H1 (cell line): ENCODE data around the gene SPAAR. TPM values are rescaled to one million over a fixed set of nuclear protein-coding genes. Genes with fewer than 3 reads are reported as not detected.

ENCODE experiments used
- CTCF ChIA-PET: fragments of 300-600 bp; sonication (Branson Sonifier 250); formaldehyde crosslinking; loops from one replicate; lab custom pipeline; 2021; ENCODE audit not compliant: partially characterized antibody; lab: Charles Lee
- POLR2A ChIA-PET: fragments of 300-600 bp; sonication (Branson Sonifier 250); formaldehyde crosslinking; loops from one replicate; lab custom pipeline; 2021; ENCODE audit warnings: inconsistent platforms; ENCODE audit not compliant: partially characterized antibody; lab: Charles Lee
- DNase-seq, 2 experiments: peaks; one replicate each; pipeline versions ENCODE4 v3.0.0 to v3.0.0-alpha.2; 2010 to 2022; ENCODE audit warnings: low spot score in 2 of 2, low read depth in 1 of 2, mixed read lengths in 1 of 2
- FAIRE-seq: peaks from 2 replicates; lab custom pipeline; 2011; peaks lifted over from hg19 to GRCh38; lab: Jason Lieb, UNC
- H2AFZ ChIP-seq: 2 replicates; pipeline ENCODE4 v1.8.1; 2012; ENCODE audit warnings: low read length, inconsistent platforms
- H2AK5ac ChIP-seq: 2 replicates; pipeline ENCODE4 v1.6.1; 2013; ENCODE audit warnings: low read depth, low read length
- H2BK120ac ChIP-seq: replicated peaks from 2 replicates; pipeline ENCODE3; 2013; ENCODE audit warnings: low read depth, low read length, inconsistent platforms
- H2BK12ac ChIP-seq: 2 replicates; pipeline ENCODE4 v1.6.1; 2013; ENCODE audit warnings: low read depth, low read length
- H2BK15ac ChIP-seq: 2 replicates; pipeline ENCODE4 v1.6.1; 2013; ENCODE audit warnings: low read length
- H2BK20ac ChIP-seq: 2 replicates; pipeline ENCODE4 v1.6.1; 2013; ENCODE audit warnings: low read length
- H2BK5ac ChIP-seq: 2 replicates; pipeline ENCODE4 v1.6.1; 2013; ENCODE audit warnings: low read depth, low read length
- H3K14ac ChIP-seq: 2 replicates; pipeline ENCODE4 v1.6.1; 2013; ENCODE audit warnings: inconsistent platforms; ENCODE audit not compliant: insufficient read length
- H3K18ac ChIP-seq: 2 replicates; pipeline ENCODE4 v1.6.1; 2013; ENCODE audit warnings: low read length; ENCODE audit errors: extremely low read depth
- H3K23ac ChIP-seq: 2 replicates; pipeline ENCODE4 v1.6.1; 2013; ENCODE audit warnings: inconsistent platforms; ENCODE audit not compliant: insufficient read length
- H3K23me2 ChIP-seq: 2 replicates; pipeline ENCODE4 v1.6.1; 2013; ENCODE audit warnings: low read depth, low read length
- H3K27ac ChIP-seq: 2 replicates; pipeline ENCODE4 v1.6.1; 2011; ENCODE audit warnings: low read depth, low read length, inconsistent platforms
- H3K27me3 ChIP-seq, 4 experiments: replicated peaks in 1 of 4; 1 replicate in 1 of 4; 2 replicates in 3 of 4; pipeline versions ENCODE4 v1.6.1 to v1.8.1; 2011 to 2013; ENCODE audit warnings: low read length in 3 of 4, mild to moderate bottlenecking in 3 of 4, inconsistent platforms in 2 of 4, mixed read lengths in 2 of 4, moderate library complexity in 1 of 4; ENCODE audit not compliant: control insufficient read depth in 3 of 4, insufficient read depth in 3 of 4; ENCODE audit errors: extremely low read depth in 1 of 4
- H3K36me3 ChIP-seq, 4 experiments: 2 replicates each; pipeline versions ENCODE4 v1.6.1 to v1.8.1; 2011 to 2013; ENCODE audit warnings: mild to moderate bottlenecking in 4 of 4, low read length in 3 of 4, moderate library complexity in 2 of 4, control low read depth in 1 of 4, inconsistent platforms in 1 of 4; ENCODE audit not compliant: insufficient read depth in 4 of 4, control insufficient read depth in 2 of 4
- H3K4ac ChIP-seq: replicated peaks from 2 replicates; pipeline ENCODE3; 2013; ENCODE audit warnings: low read length, low read depth, mixed read lengths, inconsistent platforms; ENCODE audit not compliant: insufficient read length
- H3K4me1 ChIP-seq, 4 experiments: replicated peaks in 1 of 4; 1 replicate in 1 of 4; 2 replicates in 3 of 4; pipeline versions ENCODE4 v1.6.1 to v1.8.1; 2011 to 2013; ENCODE audit warnings: low read length in 3 of 4, inconsistent platforms in 2 of 4, mixed read lengths in 1 of 4; ENCODE audit not compliant: insufficient read depth in 4 of 4, control insufficient read depth in 3 of 4
- H3K4me2 ChIP-seq, 2 experiments: 2 replicates each; pipeline versions ENCODE4 v1.6.1 to v1.8.1; 2011 to 2013; ENCODE audit warnings: low read depth in 2 of 2, low read length in 2 of 2, control low read depth in 1 of 2, inconsistent platforms in 1 of 2, mild to moderate bottlenecking in 1 of 2; ENCODE audit not compliant: insufficient read depth in 1 of 2
- H3K4me3 ChIP-seq, 4 experiments: fragments of 200-600, 300-600 bp in 1 of 4; sonication (generic), shearing (Covaris generic), sonication (Bioruptor Twin) in 1 of 4; 2 replicates each; pipeline versions ENCODE4 v1.5.1 to v1.8.1; 2011 to 2016; ENCODE audit warnings: low read length in 4 of 4, low read depth in 3 of 4, control low read depth in 2 of 4, inconsistent platforms in 2 of 4, mild to moderate bottlenecking in 2 of 4, mixed read lengths in 1 of 4, moderate library complexity in 1 of 4; ENCODE audit not compliant: insufficient read depth in 2 of 4; ENCODE audit errors: extremely low read depth in 1 of 4
- H3K56ac ChIP-seq: replicated peaks from 2 replicates; pipeline ENCODE3; 2013; ENCODE audit warnings: low read depth, mild to moderate bottlenecking, mixed read lengths, low read length, inconsistent platforms; ENCODE audit not compliant: insufficient read length
- H3K79me1 ChIP-seq: 2 replicates; pipeline ENCODE4 v1.6.1; 2013; ENCODE audit warnings: low read depth, low read length, control low read depth
- H3K79me2 ChIP-seq, 2 experiments: 2 replicates each; pipeline versions ENCODE4 v1.6.1 to v1.8.1; 2012 to 2013; ENCODE audit warnings: low read length in 2 of 2, mild to moderate bottlenecking in 2 of 2, inconsistent platforms in 1 of 2; ENCODE audit not compliant: insufficient read depth in 2 of 2, control insufficient read depth in 1 of 2
- H3K9ac ChIP-seq, 4 experiments: replicated peaks in 1 of 4; 1 replicate in 1 of 4; 2 replicates in 3 of 4; pipeline versions ENCODE4 v1.6.1 to v1.8.1; 2011 to 2013; ENCODE audit warnings: low read depth in 3 of 4, low read length in 3 of 4, control low read depth in 2 of 4, mild to moderate bottlenecking in 2 of 4, moderate library complexity in 2 of 4, inconsistent platforms in 1 of 4; ENCODE audit errors: extremely low read depth in 1 of 4
- H3K9me3 ChIP-seq, 2 experiments: 2 replicates each; pipeline versions ENCODE4 v1.6.1 to v1.8.1; 2012 to 2013; ENCODE audit warnings: mild to moderate bottlenecking in 2 of 2, moderate library complexity in 2 of 2, control low read depth in 1 of 2, inconsistent platforms in 1 of 2, low read depth in 1 of 2, low read length in 1 of 2, mixed read lengths in 1 of 2; ENCODE audit not compliant: insufficient read depth in 2 of 2
- H4K20me1 ChIP-seq, 2 experiments: replicated peaks in 1 of 2; 2 replicates each; pipeline versions ENCODE3 to v1.8.1; 2011 to 2013; ENCODE audit warnings: inconsistent platforms in 2 of 2, low read length in 2 of 2, mild to moderate bottlenecking in 1 of 2; ENCODE audit not compliant: insufficient read depth in 2 of 2, control insufficient read depth in 1 of 2
- H4K5ac ChIP-seq: 2 replicates; pipeline ENCODE4 v1.6.1; 2013; ENCODE audit warnings: low read length, low read depth, mixed read lengths, inconsistent platforms; ENCODE audit not compliant: insufficient read length
- H4K8ac ChIP-seq: 2 replicates; pipeline ENCODE4 v1.8.0; 2013; ENCODE audit warnings: mild to moderate bottlenecking, moderate library complexity, low read length, inconsistent platforms; ENCODE audit not compliant: insufficient read depth; ENCODE audit errors: extremely low read depth
- H4K91ac ChIP-seq: replicated peaks from 2 replicates; pipeline ENCODE3; 2013; ENCODE audit warnings: low read length, mixed read lengths, inconsistent platforms; ENCODE audit not compliant: insufficient read length
- HDAC2 ChIP-seq, 2 experiments: fragments of 300-600 bp in 1 of 2; sonication (generic) in 1 of 2; IDR thresholded peaks; 2 replicates each; pipeline ENCODE4 v1.6.1; 2011 to 2012; ENCODE audit warnings: low read depth in 2 of 2, low read length in 2 of 2, mild to moderate bottlenecking in 2 of 2, moderate library complexity in 2 of 2, borderline replicate concordance in 1 of 2, inconsistent platforms in 1 of 2
- KDM5A ChIP-seq: fragments of 200-600 bp; IDR thresholded peaks from 2 replicates; pipeline ENCODE4 v1.7.1; 2012; ENCODE audit warnings: mild to moderate bottlenecking, low read length, inconsistent platforms, mixed read lengths
- NANOG ChIP-seq: IDR thresholded peaks from 2 replicates; pipeline ENCODE4 v1.6.1; 2011; ENCODE audit warnings: low read length, low read depth, mild to moderate bottlenecking, inconsistent platforms; ENCODE audit not compliant: insufficient read depth, poor library complexity, severe bottlenecking
- POLR2AphosphoS5 ChIP-seq: IDR thresholded peaks from 2 replicates; pipeline ENCODE4 v1.6.1; 2011; ENCODE audit warnings: low read depth, low read length
- TCF12 ChIP-seq: IDR thresholded peaks from 2 replicates; pipeline ENCODE4 v1.6.1; 2011; ENCODE audit warnings: low read depth, mild to moderate bottlenecking, low read length
- WGBS, 2 experiments: shearing (Covaris generic) in 1 of 2; methylation state at CpG; one replicate each; pipeline versions ENCODE4 v1.1.6 to v1.1.7; 2013 to 2015; ENCODE audit warnings: low lambda C conversion rate in 2 of 2, mixed read lengths in 2 of 2, inconsistent platforms in 1 of 2, low coverage in 1 of 2, missing lambda C conversion rate in 1 of 2; ENCODE audit not compliant: insufficient replicate concordance in 2 of 2, insufficient coverage in 1 of 2, insufficient read length in 1 of 2; ENCODE audit errors: extremely low coverage in 1 of 2, missing lambda C conversion rate in 1 of 2; 5-methylcytosine and 5-hydroxymethylcytosine counted together
- polyA plus RNA-seq, 7 experiments: library from polyadenylated mRNA; depleted of rRNA in 3 of 7; stranded (reverse) in 5 of 7; unstranded in 2 of 7; fragments of >200 nt in 5 of 7; fragments of 200-250 nt in 2 of 7; gene quantifications; 1 replicate in 5 of 7; 2 replicates in 1 of 7; 4 replicates in 1 of 7; pipeline versions ENCODE4 v1.2.1 to v1.2.3, GENCODE V29; 2011 to 2013; ENCODE audit warnings: missing spikeins in 2 of 7, mixed read lengths in 2 of 7
- total RNA-seq: library from RNA; stranded (reverse); fragmentation: NEBNext Ultra II Directional; extraction: Animal tissue kit (Norgen Biotek cat#: 25700); gene quantifications from 2 replicates; pipeline ENCODE4 v1.2.1, GENCODE V29; 2021

Gene SPAAR
- total and polyA plus RNA-seq, 2 of the 8 experiments (the other 6 are each of a cell fraction or from before 2014, with no cell fraction given), result 0.27 TPM; not detected in 1

GRCh38 chr9:35870351-35870923 is 38.9 kb upstream of the SPAAR start, which contains the start of gene OR13J1:
TSS of gene OR13J1 (minus strand) at chr9:35870401. CDS start at chr9:35870401, 0 bp downstream.
- Histone ChIP-seq H4K91ac (peak within 1 kb of the TSS; percentile 88), H2AK5ac (peak within 1 kb of the TSS; percentile 65), H2AFZ (no peak within 1 kb of the TSS), H3K14ac (no peak within 1 kb of the TSS), H3K18ac (peak within 1 kb of the TSS; percentile 24), H4K5ac (no peak within 1 kb of the TSS), H3K27me3 (peaks cover 0 to 2% (median 0%) of the 10 kb centered on the region in 4 experiments; a peak in 1 of 7 replicates), H3K23me2 (no peaks in the 10 kb centered on the region), H3K4me3 (no peak within 1 kb of the TSS), H3K27ac (no peak within 1 kb of the TSS), H2BK5ac (peak within 1 kb of the TSS; percentile 63), H2BK15ac (peak within 1 kb of the TSS; percentile 46; the same call in 1 of the 2 replicates), H3K4ac (peak within 1 kb of the TSS; percentile 44), H3K79me1 (no peaks in the 10 kb centered on the region), H2BK20ac (no peak within 1 kb of the TSS), H2BK120ac (no peak within 1 kb of the TSS), H3K23ac (no peak within 1 kb of the TSS), H3K79me2 (no peaks in the 10 kb centered on the region), H2BK12ac (peak within 1 kb of the TSS; percentile 94)
- POLR2A ChIA-PET, result interaction anchor here (0.7 to 2.9 kb wide), 3 partner anchors 9 to 266 kb away, joined by 3 to 14 read pairs (median 5); no protein-coding TSS in a partner anchor
- FAIRE-seq, result no peak
- CTCF ChIA-PET, result interaction anchor here (1.5 to 2.1 kb wide), 2 partner anchors 11 to 37 kb away, joined by 3 to 7 read pairs; no protein-coding TSS in a partner anchor
- WGBS, 2 experiments, result 89% methylated on average over 8 of the region's 8 CpGs; no CpG with 5 or more reads in 1 of the 2 experiments
- DNase-seq, result no peak
- TF ChIP-seq KDM5A, result no peak
- no peak for TF ChIP-seq TCF12
- no peak for TF ChIP-seq HDAC2 (IDR thresholded peaks at IDR 0.05; ENCODE audit: borderline replicate concordance in 1 of 2, low read depth in 2 of 2, low read length in 2 of 2)
- TF ChIP-seq POLR2AphosphoS5, result no peak
- TF ChIP-seq NANOG, result no peak
- TF ChIP-seq, all 59 proteins: peak for 0
- no peak within 1 kb of the TSS for H3K4me2 ChIP-seq
- H4K20me1 ChIP-seq, result peaks cover 0 to 3% of the 10 kb centered on the region in 2 experiments
- H3K9me3 ChIP-seq, result no peaks in the 10 kb centered on the region; a peak in 1 of 4 replicates
- no peak within 1 kb of the TSS for H3K56ac ChIP-seq
- H4K8ac ChIP-seq, result no peak within 1 kb of the TSS; the same call in 1 of the 2 replicates
- no peaks in the 10 kb centered on the region for H3K36me3 ChIP-seq
- H3K4me1 ChIP-seq, result peaks cover 0 to 8% (median 6%) of the 10 kb centered on the region in 4 experiments; a peak in 6 of 7 replicates
- H3K9ac ChIP-seq, result no peak within 1 kb of the TSS
